Measurements from ENCODE around the gene GLA.

- TF ChIP-seq, protein P1, sequence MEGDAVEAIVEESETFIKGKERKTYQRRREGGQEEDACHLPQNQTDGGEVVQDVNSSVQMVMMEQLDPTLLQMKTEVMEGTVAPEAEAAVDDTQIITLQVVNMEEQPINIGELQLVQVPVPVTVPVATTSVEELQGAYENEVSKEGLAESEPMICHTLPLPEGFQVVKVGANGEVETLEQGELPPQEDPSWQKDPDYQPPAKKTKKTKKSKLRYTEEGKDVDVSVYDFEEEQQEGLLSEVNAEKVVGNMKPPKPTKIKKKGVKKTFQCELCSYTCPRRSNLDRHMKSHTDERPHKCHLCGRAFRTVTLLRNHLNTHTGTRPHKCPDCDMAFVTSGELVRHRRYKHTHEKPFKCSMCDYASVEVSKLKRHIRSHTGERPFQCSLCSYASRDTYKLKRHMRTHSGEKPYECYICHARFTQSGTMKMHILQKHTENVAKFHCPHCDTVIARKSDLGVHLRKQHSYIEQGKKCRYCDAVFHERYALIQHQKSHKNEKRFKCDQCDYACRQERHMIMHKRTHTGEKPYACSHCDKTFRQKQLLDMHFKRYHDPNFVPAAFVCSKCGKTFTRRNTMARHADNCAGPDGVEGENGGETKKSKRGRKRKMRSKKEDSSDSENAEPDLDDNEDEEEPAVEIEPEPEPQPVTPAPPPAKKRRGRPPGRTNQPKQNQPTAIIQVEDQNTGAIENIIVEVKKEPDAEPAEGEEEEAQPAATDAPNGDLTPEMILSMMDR (IDR thresholded peaks at IDR 0.05; ENCODE audit: insufficient read depth, low read length, poor library complexity, severe bottlenecking), result no peak
- no peak for TF ChIP-seq EZH2phosphoT487 (conservative IDR thresholded peaks at IDR 0.05; ENCODE audit: low read length)
These were observed 38.9 kb downstream of the GLA start for GRCh38 chrX:101368800-101369199.

Data from SU-DHL-6 (cell line).